ENCODE measurements around the gene VPS51. TPM values are rescaled to one million over a fixed set of nuclear protein-coding genes. Genes with fewer than 3 reads are reported as not detected.

Gene VPS51
- total RNA-seq, 1 experiment from 2014 or later, result 89.5 TPM

DNA sequence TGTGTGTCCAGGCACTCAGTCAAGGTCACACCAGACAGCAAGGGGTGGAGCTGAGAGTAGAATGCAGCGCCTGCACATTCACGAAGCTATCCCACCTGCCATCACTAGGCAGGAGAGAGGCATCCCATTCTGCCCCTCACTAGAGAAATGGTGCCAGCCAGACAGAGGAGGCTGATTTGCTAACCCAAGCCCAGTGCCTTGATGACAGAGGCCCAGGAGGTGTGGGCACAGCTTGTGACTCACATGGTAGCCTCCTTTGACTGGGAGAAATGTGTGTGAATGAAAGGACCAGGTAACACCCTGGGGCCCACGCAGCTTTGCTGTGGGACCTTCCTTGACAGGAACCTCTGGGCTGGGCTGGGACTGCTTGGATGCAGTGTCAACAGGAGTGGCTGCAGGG lies 32.5 kb upstream of the VPS51 start (continued):
- TF ChIP-seq EZH2phosphoT487 (IDR thresholded peaks at IDR 0.05; ENCODE audit: borderline replicate concordance) (no peak), EGR1 (IDR thresholded peaks at IDR 0.05; ENCODE audit: low read depth) (no peak), FOSL1 (IDR thresholded peaks at IDR 0.05; ENCODE audit: low read depth) (no peak)

DNA sequence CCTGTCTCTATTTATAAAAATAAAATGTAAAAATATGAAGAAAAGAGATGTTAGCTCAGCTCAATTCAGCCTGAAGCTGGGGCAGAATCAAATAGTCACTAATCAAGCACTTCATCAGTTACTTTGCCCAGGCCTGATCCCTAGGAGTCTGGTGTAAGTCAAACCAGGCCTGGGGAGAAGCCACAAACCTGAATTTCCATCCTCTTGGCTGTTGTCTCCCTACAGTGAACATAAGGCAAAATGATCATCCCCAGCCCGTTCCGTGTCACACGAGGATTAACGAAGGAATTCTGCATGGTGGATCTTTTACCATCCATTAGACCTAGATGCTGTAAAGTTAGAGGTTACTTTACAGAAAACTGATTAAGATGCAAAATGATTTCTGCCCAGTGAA lies 31.2 kb upstream of the VPS51 start:
- no peaks in the 10 kb centered on the region for H3K4me1 ChIP-seq (ENCODE audit: control insufficient read depth in 1 of 2, insufficient read depth in 2 of 2, low read length in 2 of 2)
- H3K27ac ChIP-seq (ENCODE audit: low read depth, low read length), result no peak overlapping the region
- ATAC-seq, result no peak
- no peaks in the 10 kb centered on the region for H3K9me3 ChIP-seq (ENCODE audit: control insufficient read depth in 1 of 2, insufficient read depth in 1 of 2, low read depth in 1 of 2, low read length in 2 of 2)
- no peak overlapping the region for H3K4me2 ChIP-seq (ENCODE audit: low read length)
- H3K4me3 ChIP-seq (replicated peaks in 1 of 2; ENCODE audit: low read depth in 1 of 2, low read length in 2 of 2), result no peak overlapping the region
- BruUV-seq (replicated peaks), result no TSS peak
- TF ChIP-seq RAD21 (IDR thresholded peaks at IDR 0.05; ENCODE audit: low read depth), result no peak
- no peak for TF ChIP-seq SRF (IDR thresholded peaks at IDR 0.05; ENCODE audit: low read depth)
- no peak for TF ChIP-seq POLR2AphosphoS5 (IDR thresholded peaks at IDR 0.05; ENCODE audit: low read depth, low read length)
- TF ChIP-seq SIN3A (IDR thresholded peaks at IDR 0.05; ENCODE audit: low read depth), result no peak
- TF ChIP-seq POLR2A (IDR thresholded peaks at IDR 0.05; ENCODE audit: borderline replicate concordance, extremely low read depth, insufficient read depth, insufficient read length), result no peak
- no peak for TF ChIP-seq YY1 (IDR thresholded peaks at IDR 0.05; ENCODE audit: extremely low read depth, insufficient replicate concordance, low read depth, low read length)
- no peak for TF ChIP-seq SP1 (IDR thresholded peaks at IDR 0.05; ENCODE audit: low read depth)
- TF ChIP-seq EZH2phosphoT487 (IDR thresholded peaks at IDR 0.05; ENCODE audit: borderline replicate concordance), result no peak
- TF ChIP-seq, protein P1, sequence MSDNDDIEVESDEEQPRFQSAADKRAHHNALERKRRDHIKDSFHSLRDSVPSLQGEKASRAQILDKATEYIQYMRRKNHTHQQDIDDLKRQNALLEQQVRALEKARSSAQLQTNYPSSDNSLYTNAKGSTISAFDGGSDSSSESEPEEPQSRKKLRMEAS (IDR thresholded peaks at IDR 0.05), result no peak
- TF ChIP-seq ELF1 (IDR thresholded peaks at IDR 0.05; ENCODE audit: borderline replicate concordance, low read depth), result no peak
- no peak for TF ChIP-seq ZFX (IDR thresholded peaks at IDR 0.05)
- TF ChIP-seq FOSL1 (IDR thresholded peaks at IDR 0.05; ENCODE audit: low read depth), result no peak
- TF ChIP-seq, protein P2, sequence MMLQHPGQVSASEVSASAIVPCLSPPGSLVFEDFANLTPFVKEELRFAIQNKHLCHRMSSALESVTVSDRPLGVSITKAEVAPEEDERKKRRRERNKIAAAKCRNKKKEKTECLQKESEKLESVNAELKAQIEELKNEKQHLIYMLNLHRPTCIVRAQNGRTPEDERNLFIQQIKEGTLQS (IDR thresholded peaks at IDR 0.05), result no peak
- TF ChIP-seq, protein P3, sequence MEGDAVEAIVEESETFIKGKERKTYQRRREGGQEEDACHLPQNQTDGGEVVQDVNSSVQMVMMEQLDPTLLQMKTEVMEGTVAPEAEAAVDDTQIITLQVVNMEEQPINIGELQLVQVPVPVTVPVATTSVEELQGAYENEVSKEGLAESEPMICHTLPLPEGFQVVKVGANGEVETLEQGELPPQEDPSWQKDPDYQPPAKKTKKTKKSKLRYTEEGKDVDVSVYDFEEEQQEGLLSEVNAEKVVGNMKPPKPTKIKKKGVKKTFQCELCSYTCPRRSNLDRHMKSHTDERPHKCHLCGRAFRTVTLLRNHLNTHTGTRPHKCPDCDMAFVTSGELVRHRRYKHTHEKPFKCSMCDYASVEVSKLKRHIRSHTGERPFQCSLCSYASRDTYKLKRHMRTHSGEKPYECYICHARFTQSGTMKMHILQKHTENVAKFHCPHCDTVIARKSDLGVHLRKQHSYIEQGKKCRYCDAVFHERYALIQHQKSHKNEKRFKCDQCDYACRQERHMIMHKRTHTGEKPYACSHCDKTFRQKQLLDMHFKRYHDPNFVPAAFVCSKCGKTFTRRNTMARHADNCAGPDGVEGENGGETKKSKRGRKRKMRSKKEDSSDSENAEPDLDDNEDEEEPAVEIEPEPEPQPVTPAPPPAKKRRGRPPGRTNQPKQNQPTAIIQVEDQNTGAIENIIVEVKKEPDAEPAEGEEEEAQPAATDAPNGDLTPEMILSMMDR (IDR thresholded peaks at IDR 0.05 in 2 of 3, conservative IDR thresholded peaks at IDR 0.05 in 1 of 3; ENCODE audit: borderline replicate concordance in 1 of 3, insufficient read depth in 1 of 3, low read depth in 2 of 3, low read length in 2 of 3), result no peak
- TF ChIP-seq, protein P4, sequence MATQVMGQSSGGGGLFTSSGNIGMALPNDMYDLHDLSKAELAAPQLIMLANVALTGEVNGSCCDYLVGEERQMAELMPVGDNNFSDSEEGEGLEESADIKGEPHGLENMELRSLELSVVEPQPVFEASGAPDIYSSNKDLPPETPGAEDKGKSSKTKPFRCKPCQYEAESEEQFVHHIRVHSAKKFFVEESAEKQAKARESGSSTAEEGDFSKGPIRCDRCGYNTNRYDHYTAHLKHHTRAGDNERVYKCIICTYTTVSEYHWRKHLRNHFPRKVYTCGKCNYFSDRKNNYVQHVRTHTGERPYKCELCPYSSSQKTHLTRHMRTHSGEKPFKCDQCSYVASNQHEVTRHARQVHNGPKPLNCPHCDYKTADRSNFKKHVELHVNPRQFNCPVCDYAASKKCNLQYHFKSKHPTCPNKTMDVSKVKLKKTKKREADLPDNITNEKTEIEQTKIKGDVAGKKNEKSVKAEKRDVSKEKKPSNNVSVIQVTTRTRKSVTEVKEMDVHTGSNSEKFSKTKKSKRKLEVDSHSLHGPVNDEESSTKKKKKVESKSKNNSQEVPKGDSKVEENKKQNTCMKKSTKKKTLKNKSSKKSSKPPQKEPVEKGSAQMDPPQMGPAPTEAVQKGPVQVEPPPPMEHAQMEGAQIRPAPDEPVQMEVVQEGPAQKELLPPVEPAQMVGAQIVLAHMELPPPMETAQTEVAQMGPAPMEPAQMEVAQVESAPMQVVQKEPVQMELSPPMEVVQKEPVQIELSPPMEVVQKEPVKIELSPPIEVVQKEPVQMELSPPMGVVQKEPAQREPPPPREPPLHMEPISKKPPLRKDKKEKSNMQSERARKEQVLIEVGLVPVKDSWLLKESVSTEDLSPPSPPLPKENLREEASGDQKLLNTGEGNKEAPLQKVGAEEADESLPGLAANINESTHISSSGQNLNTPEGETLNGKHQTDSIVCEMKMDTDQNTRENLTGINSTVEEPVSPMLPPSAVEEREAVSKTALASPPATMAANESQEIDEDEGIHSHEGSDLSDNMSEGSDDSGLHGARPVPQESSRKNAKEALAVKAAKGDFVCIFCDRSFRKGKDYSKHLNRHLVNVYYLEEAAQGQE (IDR thresholded peaks at IDR 0.05; ENCODE audit: low read depth), result no peak
- TF ChIP-seq EZH2 (IDR thresholded peaks at IDR 0.05), result no peak
- TF ChIP-seq JUND (IDR thresholded peaks at IDR 0.05), result no peak
- intact Hi-C loops (cut with micrococcal nuclease), result no loop called here
- no peaks in the 10 kb centered on the region for H3K36me3 ChIP-seq (ENCODE audit: control insufficient read depth in 1 of 2, insufficient read depth in 2 of 2, low read length in 2 of 2)
- H3K79me2 ChIP-seq (ENCODE audit: insufficient read depth, low read length), result no peaks in the 10 kb centered on the region
- no peak for DNase-seq (ENCODE audit: low read depth, low spot score)
- H3K9me2 ChIP-seq (ENCODE audit: insufficient read depth), result no peaks in the 10 kb centered on the region
- no peak overlapping the region for H3K9ac ChIP-seq (ENCODE audit: low read length)
- ChIA-PET POLR2A (no interaction called here), RAD21 (ENCODE audit: low non-redundant PET in 1 of 2, low total read pairs in 2 of 2, uncharacterized antibody in 2 of 2, unreplicated experiment in 2 of 2) (no interaction called here), CTCF (no interaction called here)
- H3K27me3 ChIP-seq (ENCODE audit: insufficient read depth, low read length), result no peaks in the 10 kb centered on the region
- no peak overlapping the region for H2AFZ ChIP-seq (ENCODE audit: low read depth, low read length, poor library complexity, severe bottlenecking)
- no peaks in the 10 kb centered on the region for H4K20me1 ChIP-seq (ENCODE audit: insufficient read depth)

Data from HCT116 (cell line).